Endothelial cell of umbilical vein (primary cell): ENCODE data around the gene CBLC. TPM values are rescaled to one million over a fixed set of nuclear protein-coding genes. Genes with fewer than 3 reads are reported as not detected.

ENCODE experiments used
- BruUV-seq: library from RNA; stranded (reverse); fragments of 400-500 nt; replicated peaks from 2 replicates; lab custom pipeline; 2021; lab: Mats Ljungman, UMichigan
- CTCF ChIA-PET: fragments of 300-600, 350-600 bp; sonication (Branson Sonifier 250); formaldehyde crosslinking; loops from one replicate; lab custom pipeline; 2021; ENCODE audit warnings: antibody characterized with exemption, inconsistent platforms; lab: Charles Lee
- POLR2A ChIA-PET: fragments of 300-600, 350-600 bp; sonication (Branson Sonifier 250); formaldehyde crosslinking; loops from one replicate; lab custom pipeline; 2021; ENCODE audit warnings: antibody characterized with exemption, inconsistent platforms; lab: Charles Lee
- DNase-seq: peaks from one replicate; pipeline ENCODE4 v3.0.0-alpha.2; 2011; ENCODE audit warnings: low read depth, low spot score
- FAIRE-seq: peaks from 2 replicates; lab custom pipeline; 2011; peaks lifted over from hg19 to GRCh38; lab: Jason Lieb, UNC
- H2AFZ ChIP-seq: 2 replicates; pipeline ENCODE4 v1.6.0; 2012; ENCODE audit warnings: low read depth, low read length, control low read depth, inconsistent platforms
- H3K27ac ChIP-seq: 2 replicates; pipeline ENCODE4 v1.5.1; 2011; ENCODE audit warnings: low read depth, mild to moderate bottlenecking, control low read depth, low read length, moderate library complexity; ENCODE audit not compliant: insufficient read depth
- H3K27me3 ChIP-seq, 2 experiments: 2 replicates each; pipeline versions ENCODE4 v1.6.0 to v1.6.1; 2011; ENCODE audit warnings: low read length in 2 of 2, mixed read lengths in 1 of 2; ENCODE audit not compliant: control insufficient read depth in 2 of 2, insufficient read depth in 2 of 2
- H3K36me3 ChIP-seq, 2 experiments: 2 replicates in 1 of 2; 3 replicates in 1 of 2; pipeline ENCODE4 v1.5.1; 2011; ENCODE audit warnings: low read length in 2 of 2, mild to moderate bottlenecking in 1 of 2, moderate library complexity in 1 of 2; ENCODE audit not compliant: control insufficient read depth in 2 of 2, insufficient read depth in 2 of 2; ENCODE audit errors: extremely low read depth in 1 of 2
- H3K4me1 ChIP-seq: 3 replicates; pipeline ENCODE4 v1.5.1; 2011; ENCODE audit warnings: mild to moderate bottlenecking, low read length; ENCODE audit not compliant: control insufficient read depth, insufficient read depth; ENCODE audit errors: extremely low read depth
- H3K4me2 ChIP-seq: 2 replicates; pipeline ENCODE4 v1.6.1; 2011; ENCODE audit warnings: low read length, control low read depth, mixed read lengths; ENCODE audit not compliant: insufficient read depth
- H3K4me3 ChIP-seq, 3 experiments: fragments of 200-600 bp in 1 of 3; sonication (generic), shearing (Covaris generic) in 1 of 3; replicated peaks in 1 of 3; 2 replicates each; pipeline ENCODE4 v1.5.1; 2011 to 2016; ENCODE audit warnings: control low read depth in 3 of 3, low read length in 3 of 3, mild to moderate bottlenecking in 2 of 3, inconsistent platforms in 1 of 3, low read depth in 1 of 3, moderate library complexity in 1 of 3; ENCODE audit not compliant: insufficient read depth in 1 of 3
- H3K79me2 ChIP-seq: 2 replicates; pipeline ENCODE4 v1.6.0; 2012; ENCODE audit warnings: low read length, inconsistent platforms; ENCODE audit not compliant: control insufficient read depth, insufficient read depth
- H3K9ac ChIP-seq: replicated peaks from 2 replicates; pipeline ENCODE3; 2011; ENCODE audit warnings: low read length, control low read depth; ENCODE audit not compliant: insufficient read depth; ENCODE audit errors: extremely low read depth
- H3K9me1 ChIP-seq: replicated peaks from 3 replicates; pipeline ENCODE4 v1.6.0; 2011; ENCODE audit warnings: mild to moderate bottlenecking, low read length; ENCODE audit not compliant: control insufficient read depth, insufficient read depth; ENCODE audit errors: extremely low read depth
- H3K9me3 ChIP-seq: replicated peaks from 2 replicates; pipeline ENCODE4 v1.5.1; 2012; ENCODE audit warnings: low read length, inconsistent platforms; ENCODE audit not compliant: control insufficient read depth, insufficient read depth
- H4K20me1 ChIP-seq: replicated peaks from 2 replicates; pipeline ENCODE3; 2011; ENCODE audit warnings: mild to moderate bottlenecking, low read length; ENCODE audit not compliant: control insufficient read depth, insufficient read depth; ENCODE audit errors: extremely low read depth
- CTCF ChIP-seq, 2 donors: IDR thresholded peaks; 1 replicate in 1 of 2; 2 replicates in 1 of 2; pipeline ENCODE4 v1.5.1; 2011; ENCODE audit warnings: low read length in 2 of 2, mild to moderate bottlenecking in 2 of 2, moderate library complexity in 2 of 2, control low read depth in 1 of 2, inconsistent platforms in 1 of 2, low read depth in 1 of 2; ENCODE audit not compliant: insufficient read depth in 1 of 2; ENCODE audit errors: extremely low read depth in 1 of 2
- EZH2 ChIP-seq: IDR thresholded peaks from 2 replicates; pipeline ENCODE4 v1.6.1; 2012; ENCODE audit warnings: borderline replicate concordance, low read depth, mild to moderate bottlenecking, moderate library complexity, low read length, inconsistent platforms; ENCODE audit not compliant: severe bottlenecking
- FOS ChIP-seq: IDR thresholded peaks from 2 replicates; pipeline ENCODE4 v1.6.1; 2011; ENCODE audit warnings: mild to moderate bottlenecking, low read length, moderate library complexity, borderline replicate concordance; ENCODE audit not compliant: insufficient read depth
- GATA2 ChIP-seq: IDR thresholded peaks from 2 replicates; pipeline ENCODE4 v1.7.0; 2011; ENCODE audit warnings: low read depth, mild to moderate bottlenecking, moderate library complexity, mixed read lengths, low read length; ENCODE audit not compliant: insufficient read length, insufficient read depth
- JUN ChIP-seq: IDR thresholded peaks from 2 replicates; pipeline ENCODE4 v1.6.1; 2011; ENCODE audit warnings: borderline replicate concordance, low read depth; ENCODE audit not compliant: insufficient read length, insufficient read depth
- MAX ChIP-seq: IDR thresholded peaks from 2 replicates; pipeline ENCODE4 v1.6.1; 2011; ENCODE audit not compliant: insufficient read depth, insufficient read length
- MYC ChIP-seq: IDR thresholded peaks from one replicate; pipeline ENCODE4 v1.6.1; 2011; ENCODE audit warnings: mild to moderate bottlenecking, low read depth, low read length
- POLR2A ChIP-seq: IDR thresholded peaks from 2 replicates; pipeline ENCODE4 v1.6.1; 2012; ENCODE audit warnings: low read depth, mild to moderate bottlenecking, control low read depth, low read length
- POLR2AphosphoS5 ChIP-seq: IDR thresholded peaks from 2 replicates; pipeline ENCODE4 v1.6.1; 2012; ENCODE audit warnings: low read depth, mild to moderate bottlenecking, control low read depth, low read length, moderate library complexity; ENCODE audit not compliant: insufficient read depth
- dilution Hi-C: fragments of 300-500 bp; cut with MboI; formaldehyde crosslinking; loops from one replicate; pipeline ENCODE4 v1.15.0; 2019; ENCODE audit warnings: low sequenced_read_pairs; ENCODE audit not compliant: extremely low pct_ligation_motif_present
- intact Hi-C: fragments of 100-400 bp; cut with micrococcal nuclease; formaldehyde crosslinking; loops from one replicate; pipeline ENCODE4 v1.10.0; 2022
- polyA plus RNA-seq, 4 experiments: library from polyadenylated mRNA; depleted of rRNA in 3 of 4; stranded (reverse) in 3 of 4; unstranded in 1 of 4; fragments of >200 nt; gene quantifications; 2 replicates each; pipeline versions ENCODE4 v1.2.1 to v1.2.3, GENCODE V29; 2011 to 2012; ENCODE audit warnings: missing spikeins in 1 of 4
- total RNA-seq: library from RNA; stranded (reverse); gene quantifications from 2 replicates; pipeline ENCODE4 v1.2.3, GENCODE V29; 2021

The CBLC gene
- total and polyA plus RNA-seq, 2 donors (not counting 3 experiments of a cell fraction or from before 2014, with no cell fraction given), result 0.04 TPM; not detected in 1

GRCh38 chr19:44811122-44811419 is 33.4 kb downstream of the CBLC start:
- dilution Hi-C loops, result no loop called here
- no peaks in the 10 kb centered on the region for H3K27me3 ChIP-seq
- no peak overlapping the region for H3K27ac ChIP-seq
- CTCF ChIA-PET, result no interaction called here
- FAIRE-seq (no peak), DNase-seq (no peak)
- H2AFZ ChIP-seq, result no peak overlapping the region
- TF ChIP-seq MYC (no peak), POLR2AphosphoS5 (no peak), CTCF (IDR thresholded peaks at IDR 0.05; ENCODE audit: extremely low read depth in 1 of 2, insufficient read depth in 1 of 2, low read depth in 1 of 2, low read length in 2 of 2) (no peak), GATA2 (no peak), POLR2A (no peak), FOS (no peak), MAX (no peak), JUN (no peak), EZH2 (no peak)
- H3K4me3 ChIP-seq, result no peak overlapping the region
- H3K9me3 ChIP-seq, result no peaks in the 10 kb centered on the region
- peaks cover 2 to 5% of the 10 kb centered on the region in 2 experiments for H3K36me3 ChIP-seq
- no peaks in the 10 kb centered on the region for H4K20me1 ChIP-seq
- H3K4me1 ChIP-seq, result peaks cover 16% of the 10 kb centered on the region
- POLR2A ChIA-PET, result no interaction called here
- intact Hi-C loops, result no loop called here
- H3K9me1 ChIP-seq, result no peaks in the 10 kb centered on the region
- H3K79me2 ChIP-seq, result no peaks in the 10 kb centered on the region
- BruUV-seq, result no TSS peak
- H3K4me2 ChIP-seq, result no peak overlapping the region
- no peak overlapping the region for H3K9ac ChIP-seq
